GM23338 (cell line): ENCODE measurements around the gene ARHGEF3.

Source experiments
- CREB1 ChIP-seq: fragments of 250-450 bp; sonication (Bioruptor Pico); IDR thresholded peaks from 2 replicates; pipeline ENCODE4 v1.5.0; 2020; ENCODE audit warnings: low read depth, mild to moderate bottlenecking, moderate library complexity
- CTCF ChIP-seq, 2 experiments: fragments of 200-600 bp in 1 of 2; sonication (generic) in 1 of 2; conservative IDR thresholded peaks; 2 replicates each; pipeline versions ENCODE4 v1.5.1 to v1.6.1; 2016 to 2017; ENCODE audit warnings: antibody characterized with exemption in 2 of 2, low read depth in 2 of 2, mild to moderate bottlenecking in 2 of 2, moderate library complexity in 1 of 2
- EZH2 ChIP-seq: fragments of 200-600 bp; sonication (generic); IDR thresholded peaks from one replicate; pipeline ENCODE4 v1.8.0; 2017; ENCODE audit warnings: antibody characterized with exemption, mild to moderate bottlenecking, low read depth; ENCODE audit not compliant: unreplicated experiment
- EZH2phosphoT487 ChIP-seq: fragments of 200-600 bp; sonication (generic); IDR thresholded peaks from one replicate; pipeline ENCODE4 v1.8.1; 2018; ENCODE audit warnings: antibody characterized with exemption; ENCODE audit not compliant: unreplicated experiment
- NANOG ChIP-seq: IDR thresholded peaks from 2 replicates; pipeline ENCODE4 v1.6.1; 2016; ENCODE audit warnings: antibody characterized with exemption, borderline replicate concordance
- POLR2AphosphoS5 ChIP-seq: IDR thresholded peaks from 2 replicates; pipeline ENCODE4 v1.6.1; 2016; ENCODE audit warnings: antibody characterized with exemption, low read depth
- REST ChIP-seq: IDR thresholded peaks from one replicate; pipeline ENCODE4 v1.6.1; 2018; ENCODE audit warnings: antibody characterized with exemption; ENCODE audit not compliant: unreplicated experiment

- TF ChIP-seq POLR2AphosphoS5: no peak
- TF ChIP-seq CTCF (conservative IDR thresholded peaks at IDR 0.05; ENCODE audit: low read depth in 2 of 2): no peak
- no peak for TF ChIP-seq REST
- no peak for TF ChIP-seq NANOG
- TF ChIP-seq CREB1 (CRISPR knock-in tag): no peak
- no peak for TF ChIP-seq EZH2phosphoT487
- no peak for TF ChIP-seq EZH2
Measured at GRCh38 chr3:56819016-56819809, 17.5 kb upstream of the ARHGEF3 start.
